ENCODE measurements around the gene PRKCB.

PRKCB gene

GRCh38 chr16:23947838-23948237 lies 112.1 kb downstream of the PRKCB start:
- H3K4me3 ChIP-seq (replicated peaks; ENCODE audit: low read depth, low read length): no peak overlapping the region
- no peak for DNase-seq (ENCODE audit: low read depth)
- TF ChIP-seq, protein P1, sequence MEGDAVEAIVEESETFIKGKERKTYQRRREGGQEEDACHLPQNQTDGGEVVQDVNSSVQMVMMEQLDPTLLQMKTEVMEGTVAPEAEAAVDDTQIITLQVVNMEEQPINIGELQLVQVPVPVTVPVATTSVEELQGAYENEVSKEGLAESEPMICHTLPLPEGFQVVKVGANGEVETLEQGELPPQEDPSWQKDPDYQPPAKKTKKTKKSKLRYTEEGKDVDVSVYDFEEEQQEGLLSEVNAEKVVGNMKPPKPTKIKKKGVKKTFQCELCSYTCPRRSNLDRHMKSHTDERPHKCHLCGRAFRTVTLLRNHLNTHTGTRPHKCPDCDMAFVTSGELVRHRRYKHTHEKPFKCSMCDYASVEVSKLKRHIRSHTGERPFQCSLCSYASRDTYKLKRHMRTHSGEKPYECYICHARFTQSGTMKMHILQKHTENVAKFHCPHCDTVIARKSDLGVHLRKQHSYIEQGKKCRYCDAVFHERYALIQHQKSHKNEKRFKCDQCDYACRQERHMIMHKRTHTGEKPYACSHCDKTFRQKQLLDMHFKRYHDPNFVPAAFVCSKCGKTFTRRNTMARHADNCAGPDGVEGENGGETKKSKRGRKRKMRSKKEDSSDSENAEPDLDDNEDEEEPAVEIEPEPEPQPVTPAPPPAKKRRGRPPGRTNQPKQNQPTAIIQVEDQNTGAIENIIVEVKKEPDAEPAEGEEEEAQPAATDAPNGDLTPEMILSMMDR (IDR thresholded peaks at IDR 0.05; ENCODE audit: low read length, missing control alignments): no peak

DNA sequence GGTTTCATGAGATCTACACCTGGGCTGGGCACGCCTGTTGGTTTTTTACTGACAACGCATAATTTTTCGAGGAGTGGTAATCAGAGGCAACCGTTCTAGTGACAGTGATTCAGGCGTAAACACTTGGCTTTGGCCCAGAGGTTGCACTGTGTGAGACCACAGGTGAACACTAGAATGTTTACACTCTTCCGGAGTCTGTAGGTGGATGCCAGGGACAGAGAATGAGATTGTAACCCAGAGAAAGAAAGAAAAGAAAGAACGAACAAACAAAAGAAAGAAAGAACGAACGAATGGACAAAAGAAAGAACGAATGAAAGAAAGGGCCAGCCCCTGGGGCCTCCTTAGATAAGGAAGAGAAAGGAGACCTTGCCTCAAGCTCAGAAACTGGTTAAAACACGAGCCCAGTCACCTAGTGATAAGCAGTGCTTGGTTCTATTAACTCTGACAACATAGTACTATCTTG lies 113.2 kb downstream of the PRKCB start:
- TF ChIP-seq, protein P1 (IDR thresholded peaks at IDR 0.05; ENCODE audit: low read length, missing control alignments): no peak
- DNase-seq (ENCODE audit: low read depth): no peak
- no peak overlapping the region for H3K4me3 ChIP-seq (replicated peaks; ENCODE audit: low read depth, low read length)

- no peak overlapping the region for H3K4me3 ChIP-seq (replicated peaks; ENCODE audit: low read depth, low read length)
- TF ChIP-seq, protein P1 (IDR thresholded peaks at IDR 0.05; ENCODE audit: low read length, missing control alignments): no peak
- no peak for DNase-seq (ENCODE audit: low read depth)
Measured at GRCh38 chr16:23949630-23950290, 114.0 kb downstream of the PRKCB start.

- no peak for DNase-seq (ENCODE audit: low read depth)
- TF ChIP-seq, protein P1 (IDR thresholded peaks at IDR 0.05; ENCODE audit: low read length, missing control alignments): no peak
- no peak overlapping the region for H3K4me3 ChIP-seq (replicated peaks; ENCODE audit: low read depth, low read length)
Measured at GRCh38 chr16:23950291-23950894, 114.6 kb downstream of the PRKCB start.

- TF ChIP-seq, protein P1 (IDR thresholded peaks at IDR 0.05; ENCODE audit: low read length, missing control alignments): no peak
- DNase-seq (ENCODE audit: low read depth): no peak
- no peak overlapping the region for H3K4me3 ChIP-seq (replicated peaks; ENCODE audit: low read depth, low read length)
Measured at GRCh38 chr16:23950898-23951297, 115.1 kb downstream of the PRKCB start.

GRCh38 chr16:23952128-23952970 lies 116.6 kb downstream of the PRKCB start:
- TF ChIP-seq, protein P1 (IDR thresholded peaks at IDR 0.05; ENCODE audit: low read length, missing control alignments): no peak
- DNase-seq (ENCODE audit: low read depth): no peak
- H3K4me3 ChIP-seq (replicated peaks; ENCODE audit: low read depth, low read length): no peak overlapping the region

Data from fibroblast of pulmonary artery (primary cell).